ENCODE measurements around the gene THUMPD2. TPM values are rescaled to one million over a fixed set of nuclear protein-coding genes. Genes with fewer than 3 reads are reported as not detected.
A peak's percentile ranks its signal among the peaks of the same experiment; 100 is the strongest.

The THUMPD2 gene
- total RNA-seq, 4 donors from 2014 or later = 4.6 to 11.2 (median 8.6) TPM

GRCh38 chr2:39733070-39733674 is 45.9 kb downstream of the THUMPD2 start:
- in situ Hi-C loops (cut with MboI; ENCODE audit: low sequenced_read_pairs in 4 of 4) = no loop called here
- Histone ChIP-seq H3K27me3 (no peaks in the 10 kb centered on the region), H3K4me3 (no peak overlapping the region), H3K9me3 (no peaks in the 10 kb centered on the region), H3K27ac (no peak overlapping the region), H3K36me3 (peaks cover 0 to 17% of the 10 kb centered on the region in 2 donors), H3K4me1 (peaks cover 4 to 19% of the 10 kb centered on the region in 2 donors)
- intact Hi-C loops (cut with DNase I; ENCODE audit: low total_unique reads) = loop anchor here (5.0 kb wide), 2 partner anchors 221 to 356 kb away; no protein-coding TSS in a partner anchor
- ATAC-seq (peak in 1 of 2 donors; percentile 41), DNase-seq (no peak)
- TF ChIP-seq POLR2A (IDR thresholded peaks at IDR 0.05) = no peak
- TF ChIP-seq CTCF (IDR thresholded peaks at IDR 0.05 in 4 of 5, conservative IDR thresholded peaks at IDR 0.05 in 1 of 5) = no peak

GRCh38 chr2:39732482-39732881 is 46.6 kb downstream of the THUMPD2 start:
- TF ChIP-seq CTCF (IDR thresholded peaks at IDR 0.05 in 4 of 5, conservative IDR thresholded peaks at IDR 0.05 in 1 of 5) (no peak), POLR2A (IDR thresholded peaks at IDR 0.05) (no peak)
- Histone ChIP-seq H3K4me3 (no peak overlapping the region), H3K36me3 (peaks cover 0 to 10% of the 10 kb centered on the region in 2 donors), H3K27me3 (no peaks in the 10 kb centered on the region), H3K9me3 (no peaks in the 10 kb centered on the region), H3K4me1 (peaks cover 4 to 19% of the 10 kb centered on the region in 2 donors), H3K27ac (no peak overlapping the region)
- intact Hi-C loops (cut with DNase I; ENCODE audit: low total_unique reads) = loop anchor here (5.0 kb wide), 2 partner anchors 220 to 355 kb away; no protein-coding TSS in a partner anchor
- DNase-seq = no peak
- no peak for ATAC-seq
- in situ Hi-C loops (cut with MboI; ENCODE audit: low sequenced_read_pairs in 4 of 4) = no loop called here

GRCh38 chr2:39731546-39731945 is 47.5 kb downstream of the THUMPD2 start:
- Histone ChIP-seq H3K9me3 (no peaks in the 10 kb centered on the region), H3K27ac (no peak overlapping the region), H3K4me1 (peaks cover 4 to 19% of the 10 kb centered on the region in 2 donors), H3K27me3 (no peaks in the 10 kb centered on the region), H3K36me3 (peaks cover 0 to 2% of the 10 kb centered on the region in 2 donors), H3K4me3 (no peak overlapping the region)
- ATAC-seq = no peak
- TF ChIP-seq CTCF (IDR thresholded peaks at IDR 0.05 in 4 of 5, conservative IDR thresholded peaks at IDR 0.05 in 1 of 5) (no peak), POLR2A (IDR thresholded peaks at IDR 0.05) (no peak)
- no peak for DNase-seq
- intact Hi-C loops (cut with DNase I; ENCODE audit: low total_unique reads) (loop anchor here (2.0 to 5.0 kb wide), 3 partner anchors 139 to 354 kb away; no protein-coding TSS in a partner anchor), in situ Hi-C loops (cut with MboI; ENCODE audit: low sequenced_read_pairs in 4 of 4) (no loop called here)

GRCh38 chr2:39730685-39731302 is 48.3 kb downstream of the THUMPD2 start:
- ATAC-seq (peak in 1 of 2 donors; percentile 64), DNase-seq (no peak)
- TF ChIP-seq CTCF (IDR thresholded peaks at IDR 0.05 in 4 of 5, conservative IDR thresholded peaks at IDR 0.05 in 1 of 5) = peak in 4 of 5 experiments; percentile 14 to 42 (median 37)
- TF ChIP-seq POLR2A (IDR thresholded peaks at IDR 0.05) = no peak
- in situ Hi-C loops (cut with MboI; ENCODE audit: low sequenced_read_pairs in 4 of 4) = no loop called here
- no peaks in the 10 kb centered on the region for H3K36me3 ChIP-seq
- H3K4me3 ChIP-seq = no peak overlapping the region
- no peaks in the 10 kb centered on the region for H3K27me3 ChIP-seq
- no peak overlapping the region for H3K27ac ChIP-seq
- H3K4me1 ChIP-seq = peaks cover 4 to 19% of the 10 kb centered on the region in 2 donors
- intact Hi-C loops (cut with DNase I; ENCODE audit: low total_unique reads) = loop anchor here (2.0 to 5.0 kb wide), 3 partner anchors 138 to 353 kb away; no protein-coding TSS in a partner anchor
- no peaks in the 10 kb centered on the region for H3K9me3 ChIP-seq

Measured in gastrocnemius medialis (tissue), 4 donors.